IMR-90 (cell line): ENCODE measurements around the gene OR52A5. TPM values are rescaled to one million over a fixed set of nuclear protein-coding genes. Genes with fewer than 3 reads are reported as not detected.

Source experiments
- ATAC-seq: fragments of 200-7000 bp; cut with Tn5 transposase; 2 replicates; pipeline ENCODE4 v1.9.1; 2020; ENCODE audit warnings: low read depth, mild to moderate bottlenecking, moderate library complexity
- BruUV-seq: library from RNA; stranded (reverse); fragments of 400-500 nt; replicated peaks from 2 replicates; lab custom pipeline; 2021; lab: Mats Ljungman, UMichigan
- CTCF ChIA-PET: fragments of 300-600 bp; formaldehyde crosslinking; extraction: SDS; loops from one replicate; lab custom pipeline; 2021; ENCODE audit warnings: antibody characterized with exemption; lab: Yijun Ruan, JAX
- POLR2A ChIA-PET: fragments of 300-600 bp; sonication (Branson Sonifier 250); formaldehyde crosslinking; loops from one replicate; lab custom pipeline; 2022; ENCODE audit warnings: antibody characterized with exemption; ENCODE audit not compliant: unreplicated experiment; lab: Charles Lee
- DNase-seq: peaks from one replicate; pipeline ENCODE4 v3.0.0; 2013
- H2AFZ ChIP-seq: replicated peaks from 2 replicates; pipeline ENCODE3; 2013; ENCODE audit warnings: low read length, mild to moderate bottlenecking; ENCODE audit not compliant: poor library complexity
- H2AK5ac ChIP-seq: 2 replicates; pipeline ENCODE4 v1.6.1; 2013; ENCODE audit warnings: low read depth, low read length, inconsistent platforms
- H2AK9ac ChIP-seq: replicated peaks from 2 replicates; pipeline ENCODE3; 2013; ENCODE audit warnings: mild to moderate bottlenecking, low read depth, low read length, moderate library complexity; ENCODE audit not compliant: poor library complexity
- H2BK120ac ChIP-seq: 2 replicates; pipeline ENCODE4 v1.6.1; 2013; ENCODE audit warnings: low read depth, low read length, inconsistent platforms
- H2BK15ac ChIP-seq: 3 replicates; pipeline ENCODE4 v1.6.1; 2013; ENCODE audit warnings: low read depth, low read length, inconsistent platforms
- H2BK20ac ChIP-seq: 2 replicates; pipeline ENCODE4 v1.6.1; 2013; ENCODE audit warnings: low read depth, mild to moderate bottlenecking, inconsistent platforms, low read length, moderate library complexity
- H2BK5ac ChIP-seq: 2 replicates; pipeline ENCODE4 v1.6.1; 2013; ENCODE audit warnings: mild to moderate bottlenecking, low read depth, low read length, inconsistent platforms; ENCODE audit not compliant: poor library complexity, severe bottlenecking
- H3K14ac ChIP-seq: replicated peaks from 2 replicates; pipeline ENCODE4 v1.6.1; 2013; ENCODE audit warnings: low read depth, low read length, inconsistent platforms
- H3K18ac ChIP-seq: 2 replicates; pipeline ENCODE4 v1.6.1; 2013; ENCODE audit warnings: low read depth, low read length, control low read depth
- H3K23ac ChIP-seq: 2 replicates; pipeline ENCODE4 v1.6.1; 2013; ENCODE audit warnings: low read depth, low read length, inconsistent platforms
- H3K27ac ChIP-seq: 2 replicates; pipeline ENCODE4 v1.5.1; 2013; ENCODE audit warnings: mild to moderate bottlenecking, control low read depth, low read length; ENCODE audit not compliant: insufficient read depth
- H3K27me3 ChIP-seq: 2 replicates; pipeline ENCODE4 v1.6.1; 2013; ENCODE audit warnings: low read length; ENCODE audit not compliant: control insufficient read depth, insufficient read depth
- H3K36me3 ChIP-seq: 2 replicates; pipeline ENCODE4 v1.6.1; 2013; ENCODE audit warnings: low read length, mixed read lengths; ENCODE audit not compliant: control insufficient read depth, insufficient read depth
- H3K4ac ChIP-seq: 2 replicates; pipeline ENCODE4 v1.6.1; 2013; ENCODE audit warnings: low read depth, low read length, inconsistent platforms
- H3K4me1 ChIP-seq: 2 replicates; pipeline ENCODE4 v1.6.1; 2013; ENCODE audit warnings: low read length, mixed read lengths; ENCODE audit not compliant: control insufficient read depth, insufficient read depth
- H3K4me2 ChIP-seq: 2 replicates; pipeline ENCODE4 v1.6.1; 2013; ENCODE audit warnings: low read depth, mild to moderate bottlenecking, control low read depth, low read length, moderate library complexity
- H3K4me3 ChIP-seq: 2 replicates; pipeline ENCODE4 v1.5.1; 2013; ENCODE audit warnings: low read depth, mild to moderate bottlenecking, control low read depth, low read length, moderate library complexity; ENCODE audit not compliant: insufficient read depth
- H3K56ac ChIP-seq: 2 replicates; pipeline ENCODE4 v1.6.1; 2013; ENCODE audit warnings: low read length, inconsistent platforms; ENCODE audit not compliant: insufficient read depth; ENCODE audit errors: extremely low read depth
- H3K79me1 ChIP-seq, 2 experiments: 2 replicates each; pipeline ENCODE4 v1.6.1; 2013; ENCODE audit warnings: low read length in 2 of 2, inconsistent platforms in 1 of 2, low read depth in 1 of 2
- H3K9ac ChIP-seq: 2 replicates; pipeline ENCODE4 v1.6.1; 2013; ENCODE audit warnings: low read depth, low read length, control low read depth
- H3K9me1 ChIP-seq: 2 replicates; pipeline ENCODE4 v1.6.1; 2013; ENCODE audit warnings: low read length, inconsistent platforms; ENCODE audit not compliant: insufficient read depth
- H3K9me3 ChIP-seq: 2 replicates; pipeline ENCODE4 v1.6.1; 2013; ENCODE audit warnings: low read length; ENCODE audit not compliant: control insufficient read depth, insufficient read depth
- H4K20me1 ChIP-seq: 2 replicates; pipeline ENCODE4 v1.6.1; 2013; ENCODE audit warnings: low read length, inconsistent platforms; ENCODE audit not compliant: insufficient read depth
- H4K5ac ChIP-seq: 2 replicates; pipeline ENCODE4 v1.6.1; 2013; ENCODE audit warnings: mild to moderate bottlenecking, low read depth, low read length, control low read depth
- H4K8ac ChIP-seq, 2 experiments: 2 replicates each; pipeline ENCODE4 v1.6.1; 2013; ENCODE audit warnings: low read depth in 2 of 2, low read length in 2 of 2, control low read depth in 1 of 2, inconsistent platforms in 1 of 2
- H4K91ac ChIP-seq: 2 replicates; pipeline ENCODE4 v1.6.1; 2013; ENCODE audit warnings: low read depth, low read length, inconsistent platforms; ENCODE audit not compliant: insufficient read depth
- CEBPB ChIP-seq: IDR thresholded peaks from 2 replicates; pipeline ENCODE4 v1.6.1; 2012; ENCODE audit warnings: low read depth, low read length, improper control_type of control experiment
- FOS ChIP-seq: fragments of 150-350 bp; IDR thresholded peaks from 2 replicates; pipeline ENCODE4 v1.6.1; 2016; ENCODE audit warnings: low read depth, low read length
- MAFK ChIP-seq: IDR thresholded peaks from 2 replicates; pipeline ENCODE4 v1.6.1; 2012; ENCODE audit warnings: low read depth, low read length, improper control_type of control experiment
- MAZ ChIP-seq: IDR thresholded peaks from 2 replicates; pipeline ENCODE4 v1.6.1; 2012; ENCODE audit warnings: low read depth, mild to moderate bottlenecking, low read length, improper control_type of control experiment, moderate library complexity, borderline replicate concordance
- MXI1 ChIP-seq: IDR thresholded peaks from 2 replicates; pipeline ENCODE4 v1.6.1; 2012; ENCODE audit warnings: low read depth, mild to moderate bottlenecking, low read length, moderate library complexity, borderline replicate concordance
- POLR2A ChIP-seq: IDR thresholded peaks from 2 replicates; pipeline ENCODE4 v1.6.1; 2012; ENCODE audit warnings: mild to moderate bottlenecking, low read depth, low read length
- RAD21 ChIP-seq: IDR thresholded peaks from 2 replicates; pipeline ENCODE4 v1.6.1; 2012; ENCODE audit warnings: low read length, improper control_type of control experiment
- RCOR1 ChIP-seq: IDR thresholded peaks from 2 replicates; pipeline ENCODE4 v1.6.1; 2012; ENCODE audit warnings: mild to moderate bottlenecking, low read length, improper control_type of control experiment; ENCODE audit not compliant: insufficient replicate concordance
- RFX5 ChIP-seq: IDR thresholded peaks from 2 replicates; pipeline ENCODE4 v1.8.0; 2012; ENCODE audit warnings: low read depth, mild to moderate bottlenecking, low read length, moderate library complexity
- SMC3 ChIP-seq: fragments of 150-350 bp; IDR thresholded peaks from 2 replicates; pipeline ENCODE4 v1.6.1; 2016; ENCODE audit warnings: low read depth, mild to moderate bottlenecking, antibody characterized with exemption, low read length, moderate library complexity
- WGBS, 2 experiments: methylation state at CpG; one replicate each; pipeline versions ENCODE4 v1.1.5 to v1.1.7; 2013; ENCODE audit warnings: missing lambda C conversion rate in 2 of 2; ENCODE audit not compliant: insufficient read length in 1 of 2; ENCODE audit errors: extremely low coverage in 2 of 2; 5-methylcytosine and 5-hydroxymethylcytosine counted together
- dilution Hi-C: fragments of 300-500 bp; cut with HindIII; formaldehyde crosslinking; loops from one replicate; pipeline ENCODE4 v1.14.3; 2018; ENCODE audit warnings: low sequenced_read_pairs; ENCODE audit not compliant: unreplicated experiment
- in situ Hi-C: fragments of 300-500 bp; cut with MboI; formaldehyde crosslinking; loops from 3 replicates; pipeline ENCODE4 v1.14.3; 2019; ENCODE audit warnings: low sequenced_read_pairs, inconsistent platforms, mixed read lengths
- intact Hi-C: fragments of 100-400 bp; cut with micrococcal nuclease; formaldehyde crosslinking; loops from 2 replicates; pipeline ENCODE4 v1.10.0; 2022
- polyA plus RNA-seq, 3 experiments: library from polyadenylated mRNA; depleted of rRNA; stranded (reverse); fragments of >200 nt; gene quantifications; 2 replicates each; pipeline ENCODE4 v1.2.3, GENCODE V29; 2012; ENCODE audit warnings: low replicate concordance in 1 of 3
- total RNA-seq: library from RNA; depleted of rRNA; stranded (reverse); fragments of >200 nt; gene quantifications from 2 replicates; pipeline ENCODE4 v1.2.3, GENCODE V29; 2012
- TF ChIP-seq, protein P1 (sequence below): conservative IDR thresholded peaks from 2 replicates; pipeline ENCODE4 v1.5.1; 2012; ENCODE audit warnings: mild to moderate bottlenecking, low read depth, low read length, improper control_type of control experiment
- TF ChIP-seq, protein P2 (sequence below): fragments of 150-350 bp; IDR thresholded peaks from 2 replicates; pipeline ENCODE4 v1.6.1; 2017; ENCODE audit warnings: mild to moderate bottlenecking, antibody characterized with exemption, low read length, low read depth
- TF ChIP-seq, protein P3 (sequence below): fragments of 150-350 bp; IDR thresholded peaks from 2 replicates; pipeline ENCODE4 v1.6.1; 2016; ENCODE audit warnings: low read depth, mild to moderate bottlenecking, low read length, moderate library complexity, borderline replicate concordance

OR52A5 gene
- total and polyA plus RNA-seq, 2 of the 4 experiments (the other 2 are of a cell fraction): not detected

DNA sequence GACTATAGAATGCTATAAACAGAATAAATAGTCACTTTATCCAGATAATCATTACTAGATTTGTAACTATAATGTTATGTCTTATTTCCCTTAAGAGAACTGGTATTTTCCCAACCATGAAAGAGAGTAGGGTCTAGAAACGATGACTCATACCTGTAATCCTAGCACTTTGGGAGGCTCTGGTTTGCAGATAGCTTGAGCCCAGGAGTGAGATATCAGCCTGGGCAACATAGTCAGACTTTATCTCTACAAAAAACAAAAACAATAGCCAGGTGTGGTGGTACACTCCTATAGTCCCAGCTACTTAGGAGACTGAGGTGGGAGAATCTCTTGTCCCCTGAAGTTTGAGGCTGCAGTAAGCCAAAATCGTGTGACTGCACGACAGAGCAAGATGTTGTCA is 30.9 kb downstream of the OR52A5 start:
- dilution Hi-C loops (no loop called here), in situ Hi-C loops (no loop called here)
- CTCF ChIA-PET: no interaction called here

More for the DNA sequence above, 30.9 kb downstream of the OR52A5 start:
- no peak overlapping the region for H2AK9ac ChIP-seq
- BruUV-seq: no TSS peak
- no peak overlapping the region for H2BK120ac ChIP-seq
- no peak overlapping the region for H2BK15ac ChIP-seq
- no peak overlapping the region for H2AK5ac ChIP-seq
- no peak overlapping the region for H3K56ac ChIP-seq
- no peak overlapping the region for H3K14ac ChIP-seq
- ATAC-seq (no peak), DNase-seq (no peak)
- H3K79me1 ChIP-seq: no peaks in the 10 kb centered on the region
- 0 out of 2 replicates have a peak, but pooled peaks cover 2% of the 10 kb centered on the region for H3K27me3 ChIP-seq
- H3K4me3 ChIP-seq: no peak overlapping the region
- H4K5ac ChIP-seq: no peak overlapping the region
- no peak overlapping the region for H4K8ac ChIP-seq
- H3K4me1 ChIP-seq: no peaks in the 10 kb centered on the region
- H3K27ac ChIP-seq: no peak overlapping the region
- H2BK5ac ChIP-seq: no peak overlapping the region
- POLR2A ChIA-PET: no interaction called here
- intact Hi-C loops: no loop called here
- H4K91ac ChIP-seq: no peak overlapping the region
- no peaks in the 10 kb centered on the region for H4K20me1 ChIP-seq
- H2BK20ac ChIP-seq: no peak overlapping the region
- no peak overlapping the region for H2AFZ ChIP-seq
- no peak overlapping the region for H3K4me2 ChIP-seq
- H3K4ac ChIP-seq: no peak overlapping the region
- H3K36me3 ChIP-seq: no peaks in the 10 kb centered on the region
- H3K23ac ChIP-seq: no peak overlapping the region
- TF ChIP-seq MAFK: no peak
- no peak for TF ChIP-seq RCOR1
- TF ChIP-seq, protein P1, sequence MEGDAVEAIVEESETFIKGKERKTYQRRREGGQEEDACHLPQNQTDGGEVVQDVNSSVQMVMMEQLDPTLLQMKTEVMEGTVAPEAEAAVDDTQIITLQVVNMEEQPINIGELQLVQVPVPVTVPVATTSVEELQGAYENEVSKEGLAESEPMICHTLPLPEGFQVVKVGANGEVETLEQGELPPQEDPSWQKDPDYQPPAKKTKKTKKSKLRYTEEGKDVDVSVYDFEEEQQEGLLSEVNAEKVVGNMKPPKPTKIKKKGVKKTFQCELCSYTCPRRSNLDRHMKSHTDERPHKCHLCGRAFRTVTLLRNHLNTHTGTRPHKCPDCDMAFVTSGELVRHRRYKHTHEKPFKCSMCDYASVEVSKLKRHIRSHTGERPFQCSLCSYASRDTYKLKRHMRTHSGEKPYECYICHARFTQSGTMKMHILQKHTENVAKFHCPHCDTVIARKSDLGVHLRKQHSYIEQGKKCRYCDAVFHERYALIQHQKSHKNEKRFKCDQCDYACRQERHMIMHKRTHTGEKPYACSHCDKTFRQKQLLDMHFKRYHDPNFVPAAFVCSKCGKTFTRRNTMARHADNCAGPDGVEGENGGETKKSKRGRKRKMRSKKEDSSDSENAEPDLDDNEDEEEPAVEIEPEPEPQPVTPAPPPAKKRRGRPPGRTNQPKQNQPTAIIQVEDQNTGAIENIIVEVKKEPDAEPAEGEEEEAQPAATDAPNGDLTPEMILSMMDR: no peak
- no peak for TF ChIP-seq RAD21
- TF ChIP-seq POLR2A: no peak
- no peak for TF ChIP-seq RFX5
- TF ChIP-seq, protein P2, sequence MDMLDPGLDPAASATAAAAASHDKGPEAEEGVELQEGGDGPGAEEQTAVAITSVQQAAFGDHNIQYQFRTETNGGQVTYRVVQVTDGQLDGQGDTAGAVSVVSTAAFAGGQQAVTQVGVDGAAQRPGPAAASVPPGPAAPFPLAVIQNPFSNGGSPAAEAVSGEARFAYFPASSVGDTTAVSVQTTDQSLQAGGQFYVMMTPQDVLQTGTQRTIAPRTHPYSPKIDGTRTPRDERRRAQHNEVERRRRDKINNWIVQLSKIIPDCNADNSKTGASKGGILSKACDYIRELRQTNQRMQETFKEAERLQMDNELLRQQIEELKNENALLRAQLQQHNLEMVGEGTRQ: no peak
- TF ChIP-seq CEBPB: no peak
- TF ChIP-seq SMC3: no peak
- TF ChIP-seq FOS: no peak
- TF ChIP-seq, protein P3, sequence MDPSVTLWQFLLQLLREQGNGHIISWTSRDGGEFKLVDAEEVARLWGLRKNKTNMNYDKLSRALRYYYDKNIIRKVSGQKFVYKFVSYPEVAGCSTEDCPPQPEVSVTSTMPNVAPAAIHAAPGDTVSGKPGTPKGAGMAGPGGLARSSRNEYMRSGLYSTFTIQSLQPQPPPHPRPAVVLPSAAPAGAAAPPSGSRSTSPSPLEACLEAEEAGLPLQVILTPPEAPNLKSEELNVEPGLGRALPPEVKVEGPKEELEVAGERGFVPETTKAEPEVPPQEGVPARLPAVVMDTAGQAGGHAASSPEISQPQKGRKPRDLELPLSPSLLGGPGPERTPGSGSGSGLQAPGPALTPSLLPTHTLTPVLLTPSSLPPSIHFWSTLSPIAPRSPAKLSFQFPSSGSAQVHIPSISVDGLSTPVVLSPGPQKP: no peak
- TF ChIP-seq MAZ: no peak
- TF ChIP-seq MXI1: no peak
- H3K9me1 ChIP-seq: no peaks in the 10 kb centered on the region
- no peaks in the 10 kb centered on the region for H3K9me3 ChIP-seq
- no CpG with 5 or more reads among the region's 3 CpGs for WGBS, 2 experiments
- no peak overlapping the region for H3K18ac ChIP-seq
- H3K9ac ChIP-seq: no peak overlapping the region
